ENCODE results near the gene RPP30.
A peak's percentile ranks its signal among the peaks of the same experiment; 100 is the strongest.

Gene RPP30

DNA sequence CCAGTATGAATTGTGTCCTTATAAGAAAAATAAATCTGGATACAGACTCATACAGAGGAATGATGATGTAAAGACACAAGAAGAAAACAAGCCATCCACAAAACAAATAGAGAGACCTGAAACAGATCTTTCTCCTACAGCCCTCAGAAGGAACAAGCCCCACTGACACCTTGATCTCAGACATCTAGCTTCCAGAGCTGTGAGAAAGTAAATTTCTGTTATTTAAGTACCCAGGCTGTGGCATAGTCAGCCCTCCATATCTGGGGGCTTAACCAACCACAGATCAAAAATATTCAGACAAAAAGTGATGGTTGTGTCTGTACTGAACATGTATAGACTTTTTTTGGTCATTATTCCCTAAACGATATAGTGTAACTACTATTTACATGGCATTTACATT lies 73.0 kb downstream of the RPP30 start:
- Histone ChIP-seq H3K79me2 (ENCODE audit: low read length) (no peaks in the 10 kb centered on the region), H3K9ac (ENCODE audit: low read length) (no peak overlapping the region), H3K27me3 (ENCODE audit: low read depth, low read length) (no peaks in the 10 kb centered on the region), H3K36me3 (replicated peaks; ENCODE audit: low read depth, low read length) (no peaks in the 10 kb centered on the region), H3K4me3 (ENCODE audit: low read length) (no peak overlapping the region), H3K4me1 (ENCODE audit: low read length) (0 out of 2 replicates have a peak, but pooled peaks cover 4% of the 10 kb centered on the region), H2AFZ (ENCODE audit: low read depth, low read length) (no peak overlapping the region), H3K4me2 (ENCODE audit: low read length) (no peak overlapping the region), H4K20me1 (ENCODE audit: insufficient read depth, low read length) (no peaks in the 10 kb centered on the region), H3K9me3 (ENCODE audit: insufficient read depth, low read length) (no peaks in the 10 kb centered on the region), H3K27ac (ENCODE audit: low read length) (no peak overlapping the region)
- TF ChIP-seq, protein P1, sequence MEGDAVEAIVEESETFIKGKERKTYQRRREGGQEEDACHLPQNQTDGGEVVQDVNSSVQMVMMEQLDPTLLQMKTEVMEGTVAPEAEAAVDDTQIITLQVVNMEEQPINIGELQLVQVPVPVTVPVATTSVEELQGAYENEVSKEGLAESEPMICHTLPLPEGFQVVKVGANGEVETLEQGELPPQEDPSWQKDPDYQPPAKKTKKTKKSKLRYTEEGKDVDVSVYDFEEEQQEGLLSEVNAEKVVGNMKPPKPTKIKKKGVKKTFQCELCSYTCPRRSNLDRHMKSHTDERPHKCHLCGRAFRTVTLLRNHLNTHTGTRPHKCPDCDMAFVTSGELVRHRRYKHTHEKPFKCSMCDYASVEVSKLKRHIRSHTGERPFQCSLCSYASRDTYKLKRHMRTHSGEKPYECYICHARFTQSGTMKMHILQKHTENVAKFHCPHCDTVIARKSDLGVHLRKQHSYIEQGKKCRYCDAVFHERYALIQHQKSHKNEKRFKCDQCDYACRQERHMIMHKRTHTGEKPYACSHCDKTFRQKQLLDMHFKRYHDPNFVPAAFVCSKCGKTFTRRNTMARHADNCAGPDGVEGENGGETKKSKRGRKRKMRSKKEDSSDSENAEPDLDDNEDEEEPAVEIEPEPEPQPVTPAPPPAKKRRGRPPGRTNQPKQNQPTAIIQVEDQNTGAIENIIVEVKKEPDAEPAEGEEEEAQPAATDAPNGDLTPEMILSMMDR (IDR thresholded peaks at IDR 0.05; ENCODE audit: low read depth, low read length) = no peak
- TF ChIP-seq EZH2phosphoT487 (IDR thresholded peaks at IDR 0.05; ENCODE audit: low read depth) = no peak

DNA sequence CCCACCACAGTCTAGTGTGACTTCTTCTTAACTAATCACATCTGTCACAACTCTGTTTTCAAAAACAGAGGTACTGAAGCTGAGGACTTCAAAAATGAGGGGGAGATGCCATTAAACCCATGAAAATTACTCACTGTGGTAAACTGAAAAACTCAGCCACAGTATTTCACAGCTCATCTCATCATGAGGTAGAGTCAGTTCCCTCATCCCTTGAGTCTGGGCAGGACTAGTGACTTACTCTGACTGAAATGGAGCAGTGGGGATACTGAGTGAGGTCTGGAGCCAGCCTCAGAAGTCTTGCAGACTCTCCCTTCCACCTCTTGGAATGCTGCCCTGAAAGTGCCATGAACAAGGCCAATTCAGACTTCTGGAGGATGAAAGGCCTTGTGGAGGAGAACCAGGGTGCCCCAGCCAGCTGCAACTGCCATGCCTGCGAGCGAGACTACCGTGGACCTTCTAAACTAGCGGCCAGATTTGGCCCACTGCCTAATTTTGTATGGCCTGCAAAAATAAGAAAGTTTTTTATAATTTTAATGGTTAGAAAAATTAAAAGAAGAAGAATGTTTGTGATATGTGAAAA lies 73.8 kb downstream of the RPP30 start:
- TF ChIP-seq EZH2phosphoT487 (IDR thresholded peaks at IDR 0.05; ENCODE audit: low read depth) = no peak
- TF ChIP-seq, protein P1 (IDR thresholded peaks at IDR 0.05; ENCODE audit: low read depth, low read length) = no peak

DNA sequence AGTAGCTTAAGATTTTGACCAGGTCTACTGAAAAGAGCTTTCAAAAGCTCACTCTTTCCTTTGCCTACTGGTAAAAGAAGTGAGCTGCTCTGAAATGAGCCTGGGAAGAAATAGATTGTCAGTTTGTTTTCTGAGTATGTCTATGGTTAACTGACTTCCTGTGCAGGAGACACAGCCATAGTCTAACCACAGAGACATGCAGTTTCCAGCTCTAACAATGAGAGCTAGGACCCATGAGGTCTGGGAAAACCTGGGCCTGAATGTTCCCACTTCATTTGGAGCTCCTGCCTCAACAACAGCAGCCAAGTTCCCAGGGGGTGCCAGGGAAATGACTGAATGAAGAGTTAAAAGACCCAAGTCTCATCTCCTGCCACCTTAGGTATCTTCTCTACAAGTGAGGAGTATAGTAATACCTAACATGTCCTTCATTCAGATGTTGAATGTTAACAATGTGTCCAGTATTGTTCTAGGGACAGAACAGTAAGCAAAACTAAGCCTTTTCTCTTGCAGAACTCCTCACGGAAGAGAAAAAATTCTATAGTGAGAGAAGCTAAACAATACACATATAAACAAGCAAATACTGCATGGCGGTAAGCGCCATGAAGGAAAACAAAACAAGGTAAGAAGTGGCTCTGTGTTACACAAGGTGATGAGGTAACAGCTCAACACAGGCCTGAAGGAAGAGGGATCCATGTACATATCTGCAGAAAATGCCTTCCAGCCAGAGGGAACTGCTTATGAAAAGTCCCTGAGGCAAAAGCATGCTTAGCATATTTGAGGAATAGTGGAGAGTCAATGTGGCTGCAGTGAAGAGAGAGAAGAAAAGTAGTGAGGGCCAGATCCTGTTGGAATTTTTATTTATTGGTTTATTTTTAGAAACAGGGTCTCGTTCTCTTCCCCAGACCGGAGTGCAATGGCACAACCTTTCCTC lies 75.5 kb downstream of the RPP30 start:
- Histone ChIP-seq H2AFZ (ENCODE audit: low read depth, low read length) (peak overlapping the region; percentile 76), H3K9me3 (ENCODE audit: insufficient read depth, low read length) (no peaks in the 10 kb centered on the region), H3K79me2 (ENCODE audit: low read length) (no peaks in the 10 kb centered on the region), H3K4me2 (ENCODE audit: low read length) (no peak overlapping the region), H3K27ac (ENCODE audit: low read length) (no peak overlapping the region), H3K4me3 (ENCODE audit: low read length) (no peak overlapping the region), H3K4me1 (ENCODE audit: low read length) (0 out of 2 replicates have a peak, but pooled peaks cover 4% of the 10 kb centered on the region), H3K9ac (ENCODE audit: low read length) (no peak overlapping the region), H3K27me3 (ENCODE audit: low read depth, low read length) (no peaks in the 10 kb centered on the region), H3K36me3 (replicated peaks; ENCODE audit: low read depth, low read length) (no peaks in the 10 kb centered on the region), H4K20me1 (ENCODE audit: insufficient read depth, low read length) (no peaks in the 10 kb centered on the region)
- no peak for TF ChIP-seq EZH2phosphoT487 (IDR thresholded peaks at IDR 0.05; ENCODE audit: low read depth)
- TF ChIP-seq, protein P1 (IDR thresholded peaks at IDR 0.05; ENCODE audit: low read depth, low read length) = no peak

More for the DNA sequence above, 73.8 kb downstream of the RPP30 start:
- H3K4me2 ChIP-seq (ENCODE audit: low read length) = no peak overlapping the region
- H3K27me3 ChIP-seq (ENCODE audit: low read depth, low read length) = no peaks in the 10 kb centered on the region
- no peak overlapping the region for H2AFZ ChIP-seq (ENCODE audit: low read depth, low read length)
- no peaks in the 10 kb centered on the region for H4K20me1 ChIP-seq (ENCODE audit: insufficient read depth, low read length)
- no peaks in the 10 kb centered on the region for H3K36me3 ChIP-seq (replicated peaks; ENCODE audit: low read depth, low read length)
- H3K4me1 ChIP-seq (ENCODE audit: low read length) = 0 out of 2 replicates have a peak, but pooled peaks cover 4% of the 10 kb centered on the region
- H3K79me2 ChIP-seq (ENCODE audit: low read length) = no peaks in the 10 kb centered on the region
- H3K9ac ChIP-seq (ENCODE audit: low read length) = no peak overlapping the region
- H3K4me3 ChIP-seq (ENCODE audit: low read length) = no peak overlapping the region
- H3K9me3 ChIP-seq (ENCODE audit: insufficient read depth, low read length) = no peaks in the 10 kb centered on the region
- H3K27ac ChIP-seq (ENCODE audit: low read length) = no peak overlapping the region
